IPS-11a (cell line): ENCODE data around the gene TMEM132D.

Source experiments
- H3K4me3 ChIP-seq: one replicate; pipeline ENCODE4 v1.5.1; 2013; ENCODE audit warnings: low read depth, low read length, control low read depth

TMEM132D gene

DNA sequence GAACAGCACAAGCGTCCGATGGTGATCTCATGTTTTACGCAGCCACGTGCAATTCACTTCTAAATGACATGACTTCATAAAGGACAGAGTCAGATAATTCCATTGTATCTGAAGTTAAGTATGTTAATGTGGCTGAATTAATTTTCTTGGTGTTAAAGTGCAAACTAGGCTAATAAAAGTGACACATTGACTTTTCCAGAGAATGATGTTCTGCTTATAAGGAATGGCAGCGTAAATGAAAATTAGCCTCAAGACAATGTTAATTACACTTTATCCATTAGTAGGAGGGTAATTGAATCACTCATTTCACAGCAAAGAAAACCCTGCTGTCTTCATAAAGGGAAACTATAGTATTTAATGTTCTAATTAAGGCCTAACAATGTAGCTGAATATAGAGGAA, 624.1 kb downstream of the TMEM132D start:
- no peak overlapping the region for H3K4me3 ChIP-seq

DNA sequence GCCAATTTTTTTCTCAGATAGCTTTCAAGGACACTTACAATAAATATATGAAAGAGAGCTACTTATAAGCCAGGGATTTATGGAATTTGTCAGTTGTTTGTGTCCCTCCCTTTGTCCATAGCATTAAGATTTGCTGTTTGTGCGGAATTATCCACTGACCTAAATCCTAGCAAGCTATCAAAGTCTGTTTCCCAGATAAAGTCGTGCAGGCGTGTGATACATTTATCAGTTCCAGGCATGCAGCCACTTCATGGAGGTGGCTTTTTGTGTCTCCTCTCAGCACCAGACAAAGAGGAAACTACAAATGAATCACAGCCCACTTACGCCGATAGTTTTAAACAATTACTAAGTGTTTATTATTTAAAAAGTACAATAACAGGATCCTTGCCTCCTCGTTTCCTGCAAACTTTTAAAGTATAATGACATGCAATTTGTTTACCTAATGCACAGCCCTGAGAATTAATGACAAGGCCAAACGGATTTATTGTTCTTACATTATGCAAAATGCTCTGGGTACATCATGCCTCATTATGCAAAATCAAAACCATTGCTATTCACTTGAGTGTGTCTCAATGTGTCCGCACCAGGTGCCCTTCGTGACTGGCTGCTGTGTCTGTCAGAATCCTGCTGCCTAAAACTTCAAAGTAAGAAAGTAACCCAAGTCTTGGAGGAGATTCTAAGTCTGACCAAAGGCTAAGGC, 627.3 kb downstream of the TMEM132D start:
- H3K4me3 ChIP-seq: no peak overlapping the region

DNA sequence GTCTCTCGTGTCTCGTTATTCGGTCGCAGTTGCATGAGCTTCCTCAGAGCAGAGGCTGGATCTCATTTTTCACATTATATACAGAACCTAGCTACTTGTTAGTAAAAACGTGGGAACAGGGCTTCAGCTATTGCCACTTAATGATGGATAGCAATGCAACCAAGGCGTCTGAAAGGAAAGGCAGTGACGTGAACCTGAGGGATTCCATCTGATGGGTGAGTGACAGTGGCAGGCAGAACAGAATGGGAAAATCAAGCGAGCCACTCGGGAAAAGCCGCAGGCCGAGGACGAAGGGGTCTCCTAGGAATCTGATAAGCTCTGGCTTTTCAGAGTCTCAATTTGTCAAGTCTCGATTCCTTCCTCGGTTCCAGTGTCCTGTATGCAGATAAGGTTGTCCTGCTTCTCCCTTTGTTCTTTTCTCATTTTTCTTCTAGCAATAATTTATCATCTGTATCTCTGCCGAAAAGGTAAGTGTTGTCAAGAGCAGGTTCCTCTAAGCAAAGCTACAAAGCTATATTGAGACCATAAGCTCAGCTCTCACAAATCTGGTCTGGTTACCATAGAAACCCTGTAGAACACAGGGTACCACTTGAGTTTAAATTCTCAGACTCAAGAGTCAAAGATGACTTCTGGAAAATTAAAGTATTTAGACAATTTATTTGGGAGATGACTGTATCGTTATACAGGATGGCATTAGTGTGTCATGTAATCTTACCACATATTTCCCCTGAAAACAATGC, 633.9 kb downstream of the TMEM132D start:
- no peak overlapping the region for H3K4me3 ChIP-seq

DNA sequence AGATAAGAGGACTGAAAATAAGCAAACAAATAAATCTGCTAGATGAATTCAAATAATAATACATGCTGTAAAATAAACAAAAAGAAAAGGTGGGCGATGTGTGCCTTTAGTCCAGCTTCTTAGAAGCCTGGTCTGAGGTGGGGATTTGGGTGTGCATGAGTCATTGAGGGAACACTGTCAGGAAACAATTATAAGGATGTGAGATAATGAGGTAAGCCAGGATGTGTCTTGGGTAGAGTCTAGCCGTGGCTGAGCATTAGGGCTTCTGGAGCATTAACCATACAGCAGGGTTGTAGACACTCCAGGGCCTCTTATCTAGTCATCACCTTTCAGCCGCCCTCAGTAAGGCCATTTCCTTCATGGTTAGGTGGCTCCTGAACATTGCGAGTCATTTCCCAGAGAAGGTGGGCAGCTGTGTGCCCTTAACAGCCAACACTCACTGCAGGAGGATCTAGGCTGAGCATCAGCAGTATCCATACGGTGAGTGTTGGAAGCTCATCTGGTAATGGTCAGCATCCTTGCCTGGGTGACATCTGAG, 645.0 kb downstream of the TMEM132D start:
- H3K4me3 ChIP-seq: no peak overlapping the region

DNA sequence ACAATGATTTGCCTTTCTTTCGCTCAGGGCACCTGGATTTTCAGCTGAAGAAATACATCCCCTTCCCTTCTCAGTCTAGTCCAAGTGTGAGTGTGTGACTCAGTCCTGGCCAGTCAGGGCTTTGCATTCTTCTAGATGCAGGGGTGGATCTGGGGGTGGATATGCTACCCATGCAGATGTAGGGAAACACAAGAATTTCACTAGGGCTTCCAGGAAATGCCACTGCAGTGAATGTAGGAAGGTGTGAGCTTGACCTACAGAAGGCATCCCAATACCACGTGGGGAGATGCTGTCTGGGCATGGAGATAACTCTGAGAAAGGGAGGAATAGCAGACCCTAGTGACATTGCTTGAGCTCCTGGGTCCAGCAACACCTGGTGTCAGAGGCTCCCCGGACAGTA, 646.3 kb downstream of the TMEM132D start:
- H3K4me3 ChIP-seq: no peak overlapping the region

DNA sequence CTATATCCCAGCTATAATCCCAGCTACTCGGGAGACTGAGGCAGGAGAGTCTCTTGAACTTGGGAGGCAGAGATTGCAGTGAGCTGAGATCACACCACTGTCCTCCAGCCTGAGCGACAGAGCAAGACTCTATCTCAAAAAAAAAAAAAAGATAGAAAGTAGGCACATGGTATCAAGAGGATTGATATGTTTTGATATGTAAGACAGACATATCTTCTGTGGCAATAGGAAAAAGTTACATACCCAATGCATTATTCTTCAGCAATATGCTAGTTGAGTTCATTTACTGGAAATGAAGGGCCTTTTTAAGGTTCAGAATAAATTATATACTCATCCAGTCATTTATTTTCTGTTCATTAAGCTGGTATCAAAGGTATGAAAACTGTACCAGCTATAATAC, 657.2 kb downstream of the TMEM132D start:
- no peak overlapping the region for H3K4me3 ChIP-seq

DNA sequence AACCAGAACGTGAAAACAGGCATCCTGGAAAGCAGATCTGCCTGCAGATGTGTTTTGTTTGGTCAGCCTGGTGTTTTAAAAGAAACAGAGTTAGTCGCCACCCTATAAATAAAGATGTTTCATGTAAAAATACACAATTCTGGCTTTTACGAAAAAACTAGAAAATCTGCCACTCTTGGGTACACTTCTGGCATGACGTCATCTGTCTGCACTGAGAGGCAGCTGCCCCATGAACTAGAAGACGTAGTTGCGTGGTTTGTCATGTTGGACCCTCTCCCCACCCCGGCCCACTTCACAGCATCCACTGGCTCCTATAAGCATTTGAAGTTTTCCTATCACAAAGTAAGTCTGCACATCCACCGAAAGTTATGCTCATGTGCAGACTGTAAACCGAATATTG, 658.1 kb downstream of the TMEM132D start:
- no peak overlapping the region for H3K4me3 ChIP-seq

DNA sequence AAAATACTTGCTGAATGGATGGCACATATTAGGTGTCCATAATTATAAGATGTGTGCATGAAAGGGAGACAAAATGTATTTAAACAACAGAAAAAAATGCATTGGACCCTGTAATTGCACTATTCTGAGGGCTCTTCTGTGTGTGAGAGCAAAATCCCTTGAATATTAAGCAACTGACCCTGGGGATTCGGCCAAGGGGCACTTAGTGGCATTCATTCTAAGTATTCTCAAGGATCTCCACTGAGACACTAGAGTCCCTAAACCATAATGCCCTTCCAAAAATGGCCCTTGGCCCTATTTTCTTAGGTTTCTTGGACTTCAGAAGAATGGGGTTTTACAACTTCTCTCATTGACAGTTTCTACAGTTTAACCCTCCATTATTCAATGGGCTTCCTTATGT, 662.0 kb downstream of the TMEM132D start:
- no peak overlapping the region for H3K4me3 ChIP-seq

DNA sequence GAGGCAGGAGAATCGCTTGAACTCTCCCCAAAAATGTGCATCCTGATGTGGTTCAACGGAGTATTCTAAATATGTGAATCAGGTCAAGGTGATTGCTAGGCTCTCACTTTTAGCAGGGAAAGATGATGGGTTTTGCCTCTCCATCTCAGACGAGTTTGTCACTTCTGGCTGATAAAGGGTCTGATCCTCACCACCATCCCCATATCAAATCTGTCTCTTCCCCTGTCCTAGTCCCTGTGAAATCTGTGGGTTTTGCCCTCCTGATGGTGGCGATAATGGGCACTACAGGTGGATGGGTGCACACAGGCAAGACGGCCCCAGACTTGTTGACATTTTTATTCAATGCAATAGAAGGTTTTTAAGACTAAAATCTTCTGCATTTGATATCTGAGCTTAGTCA, 665.9 kb downstream of the TMEM132D start:
- no peak overlapping the region for H3K4me3 ChIP-seq

DNA sequence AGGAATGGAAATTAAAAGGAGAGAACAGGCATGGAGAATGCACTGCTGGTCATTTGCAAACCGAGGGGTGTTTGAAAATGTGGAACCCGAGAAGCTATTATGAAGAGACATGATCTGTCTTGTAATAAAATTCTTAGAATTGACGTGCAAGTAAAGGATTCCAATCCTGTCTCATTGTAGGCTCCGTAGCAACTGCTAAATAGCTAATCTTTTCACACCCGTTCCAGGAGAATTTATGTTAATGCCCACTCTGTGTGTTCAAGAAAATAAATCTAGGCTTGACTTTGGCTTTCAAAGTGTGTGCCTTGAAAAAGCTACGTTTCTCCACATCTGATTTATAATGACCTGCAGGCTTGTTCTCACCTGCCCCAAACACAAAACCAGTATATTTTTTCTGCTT, 669.6 kb downstream of the TMEM132D start:
- H3K4me3 ChIP-seq: no peak overlapping the region

DNA sequence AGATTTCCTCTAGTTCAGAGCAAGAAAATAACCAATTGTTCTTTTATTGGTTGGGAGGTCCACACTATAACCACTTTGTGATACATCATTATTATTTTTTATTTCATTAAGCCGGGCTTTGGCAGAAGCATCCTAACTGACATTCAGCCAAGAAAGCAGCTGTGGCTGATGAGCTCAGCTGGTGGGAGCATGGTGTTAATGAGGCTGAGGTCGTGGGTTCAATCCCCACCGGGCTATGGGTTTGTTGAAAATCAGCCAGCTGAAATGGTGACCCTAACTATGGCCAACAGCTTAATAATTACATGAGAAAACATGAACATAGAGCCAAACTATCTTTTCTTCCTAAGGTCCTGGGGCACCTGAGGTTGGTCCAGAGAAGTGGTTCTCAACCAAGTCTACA, 672.3 kb downstream of the TMEM132D start:
- H3K4me3 ChIP-seq: no peak overlapping the region

DNA sequence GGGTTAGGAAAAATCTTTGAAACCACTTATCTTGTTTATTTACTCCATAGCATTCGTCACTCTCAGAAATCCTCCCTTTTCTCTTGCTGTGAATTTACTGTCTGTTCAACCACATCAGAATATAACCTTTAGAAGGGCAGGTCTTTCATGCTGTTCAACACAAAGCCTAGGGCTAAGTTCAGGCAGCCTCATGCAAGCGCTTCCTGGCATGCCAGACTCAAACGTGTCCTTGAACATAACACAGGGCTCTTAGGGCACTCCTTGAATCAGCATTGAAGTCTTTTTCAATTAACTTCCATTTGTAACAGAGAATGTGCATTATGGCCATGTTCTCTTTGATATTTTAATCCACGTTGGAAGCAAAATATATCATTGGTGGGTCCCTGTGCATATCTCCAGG, 672.8 kb downstream of the TMEM132D start:
- H3K4me3 ChIP-seq: no peak overlapping the region

DNA sequence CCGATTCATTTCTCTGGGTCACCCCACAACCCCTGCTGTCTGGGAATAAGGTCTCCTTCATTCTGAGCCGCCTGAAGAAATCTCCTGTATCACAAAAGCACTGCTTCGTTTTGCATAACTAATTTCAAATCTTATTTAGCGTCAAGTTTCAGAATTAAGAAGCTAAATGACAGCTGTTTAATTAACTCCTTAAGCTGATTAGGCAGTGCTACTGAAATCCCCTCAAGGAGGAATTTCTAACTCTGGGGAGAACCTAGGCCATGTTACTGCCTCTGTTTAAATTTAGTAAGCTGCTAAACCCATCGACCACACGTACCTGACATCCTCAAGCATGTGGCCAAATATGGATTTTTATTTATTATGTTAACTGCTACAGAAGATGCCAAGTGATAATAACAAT, 677.0 kb downstream of the TMEM132D start:
- no peak overlapping the region for H3K4me3 ChIP-seq

DNA sequence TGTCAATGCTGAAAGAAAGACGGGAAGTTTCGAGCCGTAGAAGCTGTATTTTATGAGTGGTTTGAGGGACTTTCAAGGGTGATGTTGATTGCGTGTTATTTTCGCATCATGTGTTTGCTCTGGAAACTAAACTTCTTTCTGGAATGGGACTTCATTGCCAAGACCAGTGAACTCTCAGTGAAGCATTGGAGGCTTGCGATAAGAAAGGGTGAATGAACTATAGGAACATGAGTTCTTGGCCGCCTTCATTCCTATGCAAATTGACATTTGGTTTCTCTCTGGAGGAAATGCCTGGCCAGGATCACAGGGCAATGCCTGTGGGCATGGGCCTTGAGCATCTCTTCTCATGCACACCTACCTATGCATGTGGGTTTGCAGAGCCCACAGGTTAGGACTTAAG, 677.8 kb downstream of the TMEM132D start:
- no peak overlapping the region for H3K4me3 ChIP-seq

DNA sequence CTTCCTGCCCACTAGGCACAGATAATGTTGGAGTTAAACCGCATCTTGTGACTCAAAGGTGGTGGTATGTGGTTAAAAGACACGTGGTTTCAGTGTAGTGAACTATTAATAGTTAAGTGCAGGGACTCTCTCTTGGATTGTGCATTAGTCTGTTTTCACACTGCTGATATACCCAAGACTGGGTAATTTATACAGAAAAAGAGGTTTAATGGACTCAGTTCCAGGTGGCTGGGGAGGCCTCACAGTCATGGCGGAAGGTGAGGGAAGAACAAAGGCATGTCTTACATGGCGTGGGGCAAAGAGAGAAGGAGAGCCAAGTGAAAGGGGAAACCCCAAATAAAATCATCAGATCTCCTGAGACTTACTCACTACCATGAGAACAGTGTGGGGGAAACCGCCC, 688.3 kb downstream of the TMEM132D start:
- H3K4me3 ChIP-seq: no peak overlapping the region

DNA sequence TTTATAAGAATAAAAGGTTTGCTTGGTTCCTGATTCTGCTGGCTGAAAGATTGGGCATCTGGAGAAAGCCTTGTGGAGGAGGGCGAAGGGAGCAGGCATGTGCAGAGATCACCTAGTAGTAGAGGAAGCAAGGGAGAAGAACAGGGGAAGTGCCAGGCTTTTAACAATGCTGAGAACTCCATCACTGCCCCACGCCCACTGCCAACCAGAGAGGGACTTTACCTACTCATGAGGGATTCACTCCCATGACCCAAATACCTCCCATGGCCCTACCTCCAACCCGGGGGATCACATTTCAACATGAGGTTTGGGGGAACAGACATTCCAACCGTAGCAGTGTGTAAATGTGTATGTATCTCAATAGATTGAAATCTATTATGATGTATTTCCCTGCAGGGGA, 690.3 kb downstream of the TMEM132D start:
- no peak overlapping the region for H3K4me3 ChIP-seq

DNA sequence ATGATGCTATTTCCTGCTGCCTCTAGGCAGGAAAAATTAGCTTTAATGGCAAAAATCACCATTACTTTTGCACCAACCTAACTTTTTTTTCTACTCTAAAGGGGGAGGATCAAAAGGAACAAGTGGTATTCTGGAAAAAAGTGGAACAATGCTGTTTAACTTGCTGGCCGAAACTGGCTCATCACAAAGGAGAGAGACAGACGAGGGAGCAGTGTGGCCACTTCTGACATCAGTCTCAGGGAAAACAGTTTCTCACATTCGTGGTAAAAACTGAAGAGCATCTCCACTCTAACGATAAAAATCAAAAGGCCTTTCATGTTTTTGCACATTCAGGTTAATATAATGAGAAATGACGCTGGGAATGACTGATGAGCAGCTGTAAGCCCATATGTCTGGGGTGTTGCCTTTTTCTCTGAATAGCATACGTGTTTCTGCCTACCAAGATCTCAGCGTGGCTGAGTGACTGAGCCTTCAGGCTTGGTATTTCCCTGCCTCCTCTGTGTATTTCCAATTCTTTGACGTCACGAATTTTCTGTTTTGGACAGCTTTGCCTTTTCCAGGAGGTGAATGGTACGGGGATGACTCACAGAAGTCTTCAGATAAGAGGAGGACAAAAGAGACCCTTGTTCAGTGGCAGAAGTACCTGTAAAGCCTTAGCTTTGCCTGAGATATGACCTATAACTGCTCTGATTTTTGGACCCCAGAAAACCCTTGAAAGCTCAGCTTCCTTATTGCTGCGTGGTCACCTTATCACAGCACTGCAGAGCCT, 691.8 kb downstream of the TMEM132D start:
- H3K4me3 ChIP-seq: no peak overlapping the region

DNA sequence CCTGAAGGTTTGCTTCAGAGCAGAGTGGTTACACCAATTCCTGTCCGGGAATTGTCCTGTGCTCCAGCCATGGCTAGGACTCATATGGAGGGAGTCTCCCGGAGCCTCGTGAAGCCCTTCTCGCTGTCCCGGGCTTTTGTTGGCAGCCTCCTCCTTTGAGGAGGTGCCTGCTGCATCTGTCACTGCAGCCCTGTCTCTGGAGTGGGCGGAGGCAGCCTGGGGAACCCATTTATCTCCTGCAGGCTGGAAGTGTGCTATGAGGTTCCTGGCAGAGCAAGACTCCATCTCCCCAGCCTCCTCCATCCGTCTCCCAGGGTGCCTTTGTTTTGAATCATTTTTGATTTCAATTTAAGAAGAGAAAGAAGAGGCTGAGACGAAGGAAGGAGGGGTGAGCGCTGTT, 695.3 kb downstream of the TMEM132D start:
- H3K4me3 ChIP-seq: no peak overlapping the region

DNA sequence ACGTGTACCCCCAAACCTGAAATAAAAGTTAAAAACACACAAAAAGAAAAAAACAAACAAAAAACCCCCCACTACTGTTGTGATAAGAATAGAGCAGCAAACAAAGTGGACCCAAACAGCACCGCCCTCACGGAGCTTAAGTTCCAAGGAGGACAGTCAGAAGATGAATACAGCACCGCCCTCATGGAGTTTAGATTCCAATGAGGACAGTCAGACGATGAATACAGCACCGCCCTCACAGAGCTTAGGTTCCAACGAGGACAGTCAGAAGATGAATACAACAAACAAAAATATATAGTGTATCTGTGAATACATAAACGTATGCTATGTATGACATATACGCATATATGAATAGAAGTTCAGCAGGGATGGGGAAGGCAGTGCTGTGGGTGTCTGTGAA, 696.7 kb downstream of the TMEM132D start:
- H3K4me3 ChIP-seq: no peak overlapping the region

DNA sequence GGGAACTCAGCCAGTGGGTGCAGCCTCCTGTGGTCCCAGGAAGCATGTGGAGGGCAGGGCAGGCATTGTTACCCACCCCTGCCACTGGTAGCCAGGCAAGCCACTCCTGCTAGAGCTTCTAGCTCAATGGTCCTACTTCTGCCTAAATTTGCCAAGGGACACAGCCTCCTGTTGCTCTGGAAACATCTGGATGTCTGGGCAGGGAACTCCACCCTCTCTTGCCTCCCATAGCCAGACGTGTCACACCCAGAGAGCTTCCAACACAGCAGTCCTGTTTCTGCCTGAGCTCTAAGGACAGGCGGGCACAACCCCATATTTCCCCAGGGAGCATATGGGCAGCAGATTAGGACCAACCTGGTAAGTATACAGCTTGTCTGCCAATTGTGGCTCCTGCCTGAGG, 700.4 kb downstream of the TMEM132D start:
- no peak overlapping the region for H3K4me3 ChIP-seq

DNA sequence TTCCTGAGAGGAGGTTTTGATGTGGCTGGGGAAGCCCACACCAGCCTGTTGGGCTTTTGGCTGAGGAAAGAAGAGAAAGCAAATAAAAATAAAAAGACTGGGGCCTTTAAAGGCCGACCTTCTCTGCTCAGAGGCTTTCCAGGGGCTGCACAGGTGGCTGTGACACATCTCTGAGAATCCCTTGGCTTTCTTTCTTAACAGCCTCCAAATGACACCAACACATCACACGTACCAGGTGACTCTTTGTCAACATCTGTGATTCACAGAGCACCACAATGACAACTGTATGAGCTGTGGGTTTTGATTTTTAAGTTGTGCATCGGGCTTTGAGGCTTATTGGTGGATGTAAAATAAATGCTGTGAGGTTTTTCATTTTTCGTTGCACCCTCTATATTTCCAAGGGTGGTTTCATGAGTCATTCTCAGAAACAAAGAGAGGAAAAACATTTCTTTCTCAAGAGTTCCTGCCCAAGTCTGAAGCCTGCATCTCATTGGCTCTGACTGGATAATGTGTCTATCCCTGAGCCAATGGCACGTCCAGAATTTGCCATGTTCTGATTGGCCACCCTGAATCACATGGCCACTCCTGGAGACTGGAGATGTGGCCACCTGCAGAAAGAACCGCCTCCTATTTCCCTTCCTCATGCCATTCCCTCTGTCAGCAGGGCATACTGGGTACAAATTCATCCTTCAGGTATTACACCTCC, 701.6 kb downstream of the TMEM132D start:
- no peak overlapping the region for H3K4me3 ChIP-seq
